Bronchial epithelial cell (primary cell): ENCODE results near the gene PTPN4. TPM values are rescaled to one million over a fixed set of nuclear protein-coding genes. Genes with fewer than 3 reads are reported as not detected.

Source experiments
- DNase-seq: peaks from one replicate; pipeline ENCODE4 v3.0.0-alpha.2; 2010; ENCODE audit warnings: low read depth
- FAIRE-seq: peaks from 2 replicates; lab custom pipeline; 2011; peaks lifted over from hg19 to GRCh38; lab: Jason Lieb, UNC
- H3K27me3 ChIP-seq: 2 replicates; pipeline ENCODE4 v1.5.1; 2011; ENCODE audit warnings: low read length; ENCODE audit not compliant: control insufficient read depth, insufficient read depth
- H3K36me3 ChIP-seq: 2 replicates; pipeline ENCODE4 v1.5.1; 2011; ENCODE audit warnings: low read length; ENCODE audit not compliant: control insufficient read depth, insufficient read depth
- H3K4me3 ChIP-seq: 2 replicates; pipeline ENCODE4 v1.5.1; 2011; ENCODE audit warnings: mild to moderate bottlenecking, low read depth, low read length, control low read depth
- total RNA-seq: library from RNA; depleted of rRNA; stranded (reverse); fragments of >200 nt; gene quantifications from 2 replicates; pipeline ENCODE4 v1.2.1, GENCODE V29; 2014
- TF ChIP-seq, protein P1 (sequence below): IDR thresholded peaks from 2 replicates; pipeline ENCODE4 v1.5.1; 2011; ENCODE audit warnings: mild to moderate bottlenecking, moderate library complexity, low read length, control low read depth, inconsistent platforms; ENCODE audit not compliant: insufficient read depth, severe bottlenecking

The PTPN4 gene
- total RNA-seq, 1 donor from 2014 or later: 20.5 TPM

DNA sequence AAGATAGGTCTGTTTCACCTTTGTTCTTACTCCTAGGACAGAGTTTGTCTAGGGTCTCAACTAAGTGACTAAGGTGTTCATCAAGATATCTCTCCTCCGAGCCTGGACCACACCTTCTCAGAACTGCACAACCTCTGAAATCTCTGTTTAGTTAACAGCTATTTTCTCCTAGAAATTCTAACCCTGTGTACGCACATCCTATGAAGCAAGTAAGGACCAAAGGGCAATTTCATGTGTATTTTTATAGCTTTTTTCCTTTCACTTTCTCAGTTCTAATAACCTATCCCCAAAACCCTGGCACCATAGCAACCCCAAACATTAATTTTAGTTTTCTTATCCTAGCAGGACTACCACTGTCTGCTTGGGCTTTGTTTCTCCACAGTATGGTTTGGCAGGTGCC lies 59.1 kb downstream of the PTPN4 start:
- FAIRE-seq: no peak
- TF ChIP-seq, protein P1, sequence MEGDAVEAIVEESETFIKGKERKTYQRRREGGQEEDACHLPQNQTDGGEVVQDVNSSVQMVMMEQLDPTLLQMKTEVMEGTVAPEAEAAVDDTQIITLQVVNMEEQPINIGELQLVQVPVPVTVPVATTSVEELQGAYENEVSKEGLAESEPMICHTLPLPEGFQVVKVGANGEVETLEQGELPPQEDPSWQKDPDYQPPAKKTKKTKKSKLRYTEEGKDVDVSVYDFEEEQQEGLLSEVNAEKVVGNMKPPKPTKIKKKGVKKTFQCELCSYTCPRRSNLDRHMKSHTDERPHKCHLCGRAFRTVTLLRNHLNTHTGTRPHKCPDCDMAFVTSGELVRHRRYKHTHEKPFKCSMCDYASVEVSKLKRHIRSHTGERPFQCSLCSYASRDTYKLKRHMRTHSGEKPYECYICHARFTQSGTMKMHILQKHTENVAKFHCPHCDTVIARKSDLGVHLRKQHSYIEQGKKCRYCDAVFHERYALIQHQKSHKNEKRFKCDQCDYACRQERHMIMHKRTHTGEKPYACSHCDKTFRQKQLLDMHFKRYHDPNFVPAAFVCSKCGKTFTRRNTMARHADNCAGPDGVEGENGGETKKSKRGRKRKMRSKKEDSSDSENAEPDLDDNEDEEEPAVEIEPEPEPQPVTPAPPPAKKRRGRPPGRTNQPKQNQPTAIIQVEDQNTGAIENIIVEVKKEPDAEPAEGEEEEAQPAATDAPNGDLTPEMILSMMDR: no peak
- Histone ChIP-seq H3K27me3 (no peaks in the 10 kb centered on the region), H3K36me3 (no peaks in the 10 kb centered on the region), H3K4me3 (no peak overlapping the region)
- DNase-seq: no peak

DNA sequence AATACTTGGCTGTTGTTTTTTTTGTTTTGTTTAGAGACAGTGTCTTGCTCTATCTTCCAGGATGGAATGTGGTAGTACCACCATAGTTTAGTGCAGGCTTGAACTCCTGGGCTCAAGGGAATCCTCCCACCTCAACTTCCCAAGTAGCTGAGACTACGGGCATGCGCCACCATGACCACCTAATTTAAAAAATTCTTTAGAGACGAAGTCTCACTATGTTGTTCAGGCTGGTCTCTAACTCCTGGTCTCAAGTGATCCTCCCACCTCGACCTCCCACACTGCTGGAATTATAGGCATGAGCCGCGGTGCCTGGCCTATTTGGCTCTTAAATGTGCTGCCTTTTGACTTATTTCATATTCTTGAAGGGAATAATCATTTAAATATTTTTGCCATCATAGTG lies 60.1 kb downstream of the PTPN4 start:
- FAIRE-seq (no peak), DNase-seq (no peak)
- H3K4me3 ChIP-seq: no peak overlapping the region
- H3K36me3 ChIP-seq: no peaks in the 10 kb centered on the region
- TF ChIP-seq, protein P1: no peak
- H3K27me3 ChIP-seq: no peaks in the 10 kb centered on the region

- DNase-seq (peak; percentile 52), FAIRE-seq (no peak)
- H3K4me3 ChIP-seq: no peak overlapping the region
- no peaks in the 10 kb centered on the region for H3K36me3 ChIP-seq
- no peaks in the 10 kb centered on the region for H3K27me3 ChIP-seq
- TF ChIP-seq, protein P1: no peak
Measured at GRCh38 chr2:119820275-119820674, 60.6 kb downstream of the PTPN4 start.

DNA sequence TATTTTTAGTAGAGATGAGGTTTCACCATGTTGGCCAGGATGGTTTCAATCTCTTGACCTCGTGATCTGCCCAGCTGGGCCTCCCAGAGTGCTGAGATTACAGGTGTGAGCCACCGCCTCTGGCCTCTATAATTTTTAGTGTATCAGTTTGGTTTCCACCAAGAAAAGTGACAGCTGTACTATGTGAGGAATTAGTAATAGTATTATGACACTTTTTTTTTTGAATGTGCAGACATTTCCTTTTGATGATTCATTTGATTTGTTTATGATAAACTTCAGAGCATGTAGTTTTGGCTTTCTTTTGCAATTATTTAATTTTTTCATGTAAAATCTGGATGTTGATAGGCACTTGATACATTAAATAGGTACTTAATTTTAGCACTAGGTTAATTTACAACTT lies 61.5 kb downstream of the PTPN4 start:
- no peak for FAIRE-seq
- Histone ChIP-seq H3K36me3 (no peaks in the 10 kb centered on the region), H3K4me3 (no peak overlapping the region), H3K27me3 (no peaks in the 10 kb centered on the region)
- TF ChIP-seq, protein P1: no peak
- peak; percentile 25 for DNase-seq

- no peak overlapping the region for H3K4me3 ChIP-seq
- DNase-seq (peak; percentile 23), FAIRE-seq (no peak)
- TF ChIP-seq, protein P1: peak; percentile 57
- H3K36me3 ChIP-seq: no peaks in the 10 kb centered on the region
- no peaks in the 10 kb centered on the region for H3K27me3 ChIP-seq
Measured at GRCh38 chr2:119823734-119824334, 64.1 kb downstream of the PTPN4 start.

- peak; percentile 47 for DNase-seq
- no peaks in the 10 kb centered on the region for H3K36me3 ChIP-seq
- TF ChIP-seq, protein P1: peak; percentile 63
- H3K27me3 ChIP-seq: no peaks in the 10 kb centered on the region
- no peak for FAIRE-seq
- H3K4me3 ChIP-seq: no peak overlapping the region
Measured at GRCh38 chr2:119826370-119826961, 66.7 kb downstream of the PTPN4 start.
